GM23338 (cell line): ENCODE results near the gene WNK2. TPM values are rescaled to one million over a fixed set of nuclear protein-coding genes. Genes with fewer than 3 reads are reported as not detected.

Source experiments
- ATAC-seq: fragments of 200-7000 bp; cut with Tn5 transposase; 3 replicates; pipeline ENCODE4 v1.9.1; 2020
- DNase-seq: peaks from one replicate; pipeline ENCODE4 v3.0.0-alpha.2; 2015; ENCODE audit warnings: low spot score
- H2AFZ ChIP-seq: fragments of 200-600 bp; sonication (generic); 2 replicates; pipeline ENCODE4 v1.8.0; 2016; ENCODE audit warnings: antibody characterized with exemption, mild to moderate bottlenecking, moderate library complexity
- H3F3A ChIP-seq: fragments of 200-600 bp; sonication (generic); replicated peaks from 2 replicates; pipeline ENCODE4 v1.8.0; 2017; ENCODE audit warnings: antibody characterized with exemption, mixed run types, low read depth
- H3K27ac ChIP-seq: fragments of 200-600 bp; sonication (generic); 2 replicates; pipeline ENCODE4 v1.6.1; 2016; ENCODE audit warnings: low read depth
- H3K27me3 ChIP-seq: fragments of 200-600 bp; sonication (generic); 2 replicates; pipeline ENCODE4 v1.8.0; 2016; ENCODE audit warnings: mild to moderate bottlenecking, mixed run types, moderate library complexity; ENCODE audit not compliant: insufficient read depth
- H3K36me3 ChIP-seq: fragments of 200-600 bp; sonication (generic); 2 replicates; pipeline ENCODE4 v1.8.0; 2016; ENCODE audit warnings: mild to moderate bottlenecking; ENCODE audit not compliant: insufficient read depth
- H3K4me1 ChIP-seq: fragments of 200-600 bp; sonication (generic); 2 replicates; pipeline ENCODE4 v1.8.0; 2016; ENCODE audit warnings: mild to moderate bottlenecking, moderate library complexity; ENCODE audit not compliant: insufficient read depth
- H3K4me2 ChIP-seq: fragments of 200-600 bp; sonication (generic); 2 replicates; pipeline ENCODE4 v1.7.1; 2017; ENCODE audit warnings: mixed run types
- H3K4me3 ChIP-seq: fragments of 200-600 bp; sonication (generic); 2 replicates; pipeline ENCODE4 v1.6.1; 2016; ENCODE audit warnings: mixed run types
- H3K79me2 ChIP-seq: fragments of 200-600 bp; sonication (generic); replicated peaks from 2 replicates; pipeline ENCODE4 v1.8.0; 2017; ENCODE audit warnings: mild to moderate bottlenecking; ENCODE audit not compliant: insufficient read depth
- H3K9me2 ChIP-seq: fragments of 200-600 bp; sonication (generic); 2 replicates; pipeline ENCODE4 v1.8.0; 2017; ENCODE audit not compliant: insufficient read depth
- H4K20me1 ChIP-seq: fragments of 200-600 bp; sonication (generic); replicated peaks from 2 replicates; pipeline ENCODE4 v1.8.0; 2017; ENCODE audit warnings: mild to moderate bottlenecking; ENCODE audit not compliant: insufficient read depth
- H3K27ac Mint-ChIP-seq: 2 replicates; pipeline ENCODE4 v1.8.0; 2020; ENCODE audit warnings: inconsistent platforms, mild to moderate bottlenecking, moderate library complexity, mixed read lengths
- H3K27me3 Mint-ChIP-seq: 3 replicates; pipeline ENCODE4 v1.8.0; 2022; ENCODE audit warnings: low read depth, mild to moderate bottlenecking, moderate library complexity, mixed read lengths, inconsistent platforms; ENCODE audit not compliant: insufficient read depth, poor library complexity
- H3K36me3 Mint-ChIP-seq: 3 replicates; pipeline ENCODE4 v1.8.0; 2021; ENCODE audit warnings: low read depth, mild to moderate bottlenecking, inconsistent platforms, moderate library complexity, mixed read lengths
- H3K4me1 Mint-ChIP-seq: 3 replicates; pipeline ENCODE4 v1.8.0; 2020; ENCODE audit warnings: mild to moderate bottlenecking, inconsistent platforms, mixed read lengths
- H3K4me3 Mint-ChIP-seq: 3 replicates; pipeline ENCODE4 v1.8.0; 2021; ENCODE audit warnings: moderate library complexity, mild to moderate bottlenecking, inconsistent platforms, mixed read lengths
- H3K9me3 Mint-ChIP-seq: 3 replicates; pipeline ENCODE4 v1.8.0; 2020; ENCODE audit warnings: moderate library complexity, mild to moderate bottlenecking, inconsistent platforms, mixed read lengths
- EZH2 ChIP-seq: fragments of 200-600 bp; sonication (generic); IDR thresholded peaks from one replicate; pipeline ENCODE4 v1.8.0; 2017; ENCODE audit warnings: antibody characterized with exemption, mild to moderate bottlenecking, low read depth; ENCODE audit not compliant: unreplicated experiment
- JUNB ChIP-seq: IDR thresholded peaks from one replicate; pipeline ENCODE4 v1.6.1; 2016; ENCODE audit warnings: antibody characterized with exemption; ENCODE audit not compliant: unreplicated experiment
- STAT1 ChIP-seq: IDR thresholded peaks from one replicate; pipeline ENCODE4 v1.6.1; 2016; ENCODE audit warnings: antibody characterized with exemption; ENCODE audit not compliant: unreplicated experiment
- ZNF114 ChIP-seq: fragments of 250-450 bp; sonication (Bioruptor Pico); IDR thresholded peaks from 2 replicates; pipeline ENCODE4 v1.5.0; 2020; ENCODE audit warnings: mild to moderate bottlenecking, moderate library complexity
- polyA plus RNA-seq: library from polyadenylated mRNA; unstranded; fragments of >200 nt; fragmentation: Nextera tagmentation; extraction: Ambion mirVana; gene quantifications from 2 replicates; pipeline ENCODE4 v1.2.1, GENCODE V29; 2016
- total RNA-seq: library from RNA; depleted of rRNA; stranded (reverse); fragments of >200 nt; shearing (Covaris generic); gene quantifications from 2 replicates; pipeline ENCODE4 v1.2.3, GENCODE V29; 2014
- TF ChIP-seq, protein P1 (sequence below): fragments of 250-450 bp; sonication (Bioruptor Pico); IDR thresholded peaks from 2 replicates; pipeline ENCODE4 v1.5.0; 2020; ENCODE audit warnings: mild to moderate bottlenecking, moderate library complexity
- TF ChIP-seq, protein P2 (sequence below), 2 experiments: fragments of 200-600 bp in 1 of 2; sonication (generic) in 1 of 2; conservative IDR thresholded peaks; 2 replicates each; pipeline versions ENCODE4 v1.5.1 to v1.6.1; 2016 to 2017; ENCODE audit warnings: antibody characterized with exemption in 2 of 2, low read depth in 2 of 2, mild to moderate bottlenecking in 2 of 2, moderate library complexity in 1 of 2

WNK2 gene
- total and polyA plus RNA-seq, 2 experiments from 2014 or later, result 56.4 to 102 TPM

DNA sequence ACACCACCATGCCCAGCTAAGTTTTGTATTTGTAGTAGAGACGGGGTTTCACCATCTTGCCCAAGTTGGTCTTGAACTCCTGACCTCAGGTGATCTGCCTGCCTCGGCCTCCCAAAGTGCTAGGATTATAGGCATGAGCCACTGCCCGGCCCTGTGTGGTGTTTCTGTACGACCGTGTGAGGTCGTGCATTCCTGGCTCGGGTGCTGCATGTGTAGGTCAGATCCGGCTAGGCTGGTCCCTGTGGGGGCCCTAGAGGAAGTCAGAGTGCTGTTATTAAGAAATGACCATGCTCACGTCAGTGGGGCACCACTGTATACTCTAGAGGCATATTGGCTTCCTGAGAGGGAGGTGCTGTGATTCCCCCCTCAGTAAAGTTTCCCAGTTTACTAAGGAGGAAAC is 13.7 kb downstream of the WNK2 start:
- Histone ChIP-seq H3K27ac (no peak overlapping the region), H3K4me3 (no peak overlapping the region), H3F3A (no peaks in the 10 kb centered on the region), H3K36me3 (no peaks in the 10 kb centered on the region), H2AFZ (no peak overlapping the region), H3K27me3 (no peaks in the 10 kb centered on the region), H3K79me2 (peaks cover 85% of the 10 kb centered on the region), H4K20me1 (peaks cover 26% of the 10 kb centered on the region), H3K9me2 (no peaks in the 10 kb centered on the region), H3K4me1 (peaks cover 26% of the 10 kb centered on the region), H3K4me2 (no peak overlapping the region)
- Mint-ChIP-seq H3K4me1 (peaks cover 39% of the 10 kb centered on the region), H3K36me3 (peaks cover 4% of the 10 kb centered on the region; the same call in 1 of the 3 replicates), H3K4me3 (no peak overlapping the region), H3K9me3 (no peaks in the 10 kb centered on the region), H3K27ac (no peak overlapping the region), H3K27me3 (peaks cover 4% of the 10 kb centered on the region)
- ATAC-seq, result no peak
- TF ChIP-seq, protein P1, sequence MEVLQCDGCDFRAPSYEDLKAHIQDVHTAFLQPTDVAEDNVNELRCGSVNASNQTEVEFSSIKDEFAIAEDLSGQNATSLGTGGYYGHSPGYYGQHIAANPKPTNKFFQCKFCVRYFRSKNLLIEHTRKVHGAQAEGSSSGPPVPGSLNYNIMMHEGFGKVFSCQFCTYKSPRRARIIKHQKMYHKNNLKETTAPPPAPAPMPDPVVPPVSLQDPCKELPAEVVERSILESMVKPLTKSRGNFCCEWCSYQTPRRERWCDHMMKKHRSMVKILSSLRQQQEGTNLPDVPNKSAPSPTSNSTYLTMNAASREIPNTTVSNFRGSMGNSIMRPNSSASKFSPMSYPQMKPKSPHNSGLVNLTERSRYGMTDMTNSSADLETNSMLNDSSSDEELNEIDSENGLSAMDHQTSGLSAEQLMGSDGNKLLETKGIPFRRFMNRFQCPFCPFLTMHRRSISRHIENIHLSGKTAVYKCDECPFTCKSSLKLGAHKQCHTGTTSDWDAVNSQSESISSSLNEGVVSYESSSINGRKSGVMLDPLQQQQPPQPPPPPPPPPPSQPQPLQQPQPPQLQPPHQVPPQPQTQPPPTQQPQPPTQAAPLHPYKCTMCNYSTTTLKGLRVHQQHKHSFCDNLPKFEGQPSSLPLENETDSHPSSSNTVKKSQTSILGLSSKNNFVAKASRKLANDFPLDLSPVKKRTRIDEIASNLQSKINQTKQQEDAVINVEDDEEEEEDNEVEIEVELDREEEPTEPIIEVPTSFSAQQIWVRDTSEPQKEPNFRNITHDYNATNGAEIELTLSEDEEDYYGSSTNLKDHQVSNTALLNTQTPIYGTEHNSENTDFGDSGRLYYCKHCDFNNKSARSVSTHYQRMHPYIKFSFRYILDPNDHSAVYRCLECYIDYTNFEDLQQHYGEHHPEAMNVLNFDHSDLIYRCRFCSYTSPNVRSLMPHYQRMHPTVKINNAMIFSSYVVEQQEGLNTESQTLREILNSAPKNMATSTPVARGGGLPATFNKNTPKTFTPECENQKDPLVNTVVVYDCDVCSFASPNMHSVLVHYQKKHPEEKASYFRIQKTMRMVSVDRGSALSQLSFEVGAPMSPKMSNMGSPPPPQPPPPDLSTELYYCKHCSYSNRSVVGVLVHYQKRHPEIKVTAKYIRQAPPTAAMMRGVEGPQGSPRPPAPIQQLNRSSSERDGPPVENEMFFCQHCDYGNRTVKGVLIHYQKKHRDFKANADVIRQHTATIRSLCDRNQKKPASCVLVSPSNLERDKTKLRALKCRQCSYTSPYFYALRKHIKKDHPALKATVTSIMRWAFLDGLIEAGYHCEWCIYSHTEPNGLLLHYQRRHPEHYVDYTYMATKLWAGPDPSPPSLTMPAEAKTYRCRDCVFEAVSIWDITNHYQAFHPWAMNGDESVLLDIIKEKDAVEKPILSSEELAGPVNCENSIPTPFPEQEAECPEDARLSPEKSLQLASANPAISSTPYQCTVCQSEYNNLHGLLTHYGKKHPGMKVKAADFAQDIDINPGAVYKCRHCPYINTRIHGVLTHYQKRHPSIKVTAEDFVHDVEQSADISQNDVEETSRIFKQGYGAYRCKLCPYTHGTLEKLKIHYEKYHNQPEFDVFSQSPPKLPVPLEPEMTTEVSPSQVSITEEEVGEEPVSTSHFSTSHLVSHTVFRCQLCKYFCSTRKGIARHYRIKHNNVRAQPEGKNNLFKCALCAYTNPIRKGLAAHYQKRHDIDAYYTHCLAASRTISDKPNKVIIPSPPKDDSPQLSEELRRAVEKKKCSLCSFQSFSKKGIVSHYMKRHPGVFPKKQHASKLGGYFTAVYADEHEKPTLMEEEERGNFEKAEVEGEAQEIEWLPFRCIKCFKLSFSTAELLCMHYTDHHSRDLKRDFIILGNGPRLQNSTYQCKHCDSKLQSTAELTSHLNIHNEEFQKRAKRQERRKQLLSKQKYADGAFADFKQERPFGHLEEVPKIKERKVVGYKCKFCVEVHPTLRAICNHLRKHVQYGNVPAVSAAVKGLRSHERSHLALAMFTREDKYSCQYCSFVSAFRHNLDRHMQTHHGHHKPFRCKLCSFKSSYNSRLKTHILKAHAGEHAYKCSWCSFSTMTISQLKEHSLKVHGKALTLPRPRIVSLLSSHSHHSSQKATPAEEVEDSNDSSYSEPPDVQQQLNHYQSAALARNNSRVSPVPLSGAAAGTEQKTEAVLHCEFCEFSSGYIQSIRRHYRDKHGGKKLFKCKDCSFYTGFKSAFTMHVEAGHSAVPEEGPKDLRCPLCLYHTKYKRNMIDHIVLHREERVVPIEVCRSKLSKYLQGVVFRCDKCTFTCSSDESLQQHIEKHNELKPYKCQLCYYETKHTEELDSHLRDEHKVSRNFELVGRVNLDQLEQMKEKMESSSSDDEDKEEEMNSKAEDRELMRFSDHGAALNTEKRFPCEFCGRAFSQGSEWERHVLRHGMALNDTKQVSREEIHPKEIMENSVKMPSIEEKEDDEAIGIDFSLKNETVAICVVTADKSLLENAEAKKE (CRISPR knock-in tag), result no peak
- TF ChIP-seq ZNF114 (no peak), STAT1 (no peak), EZH2 (no peak), JUNB (no peak)
- TF ChIP-seq, protein P2, sequence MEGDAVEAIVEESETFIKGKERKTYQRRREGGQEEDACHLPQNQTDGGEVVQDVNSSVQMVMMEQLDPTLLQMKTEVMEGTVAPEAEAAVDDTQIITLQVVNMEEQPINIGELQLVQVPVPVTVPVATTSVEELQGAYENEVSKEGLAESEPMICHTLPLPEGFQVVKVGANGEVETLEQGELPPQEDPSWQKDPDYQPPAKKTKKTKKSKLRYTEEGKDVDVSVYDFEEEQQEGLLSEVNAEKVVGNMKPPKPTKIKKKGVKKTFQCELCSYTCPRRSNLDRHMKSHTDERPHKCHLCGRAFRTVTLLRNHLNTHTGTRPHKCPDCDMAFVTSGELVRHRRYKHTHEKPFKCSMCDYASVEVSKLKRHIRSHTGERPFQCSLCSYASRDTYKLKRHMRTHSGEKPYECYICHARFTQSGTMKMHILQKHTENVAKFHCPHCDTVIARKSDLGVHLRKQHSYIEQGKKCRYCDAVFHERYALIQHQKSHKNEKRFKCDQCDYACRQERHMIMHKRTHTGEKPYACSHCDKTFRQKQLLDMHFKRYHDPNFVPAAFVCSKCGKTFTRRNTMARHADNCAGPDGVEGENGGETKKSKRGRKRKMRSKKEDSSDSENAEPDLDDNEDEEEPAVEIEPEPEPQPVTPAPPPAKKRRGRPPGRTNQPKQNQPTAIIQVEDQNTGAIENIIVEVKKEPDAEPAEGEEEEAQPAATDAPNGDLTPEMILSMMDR (conservative IDR thresholded peaks at IDR 0.05; ENCODE audit: low read depth in 2 of 2), result no peak
- no peak for DNase-seq
